ENCODE results near the gene PPP6R1. TPM values are rescaled to one million over a fixed set of nuclear protein-coding genes. Genes with fewer than 3 reads are reported as not detected.

The PPP6R1 gene
- total RNA-seq, 1 experiment from 2014 or later: 96.7 TPM

- H3K4me1 ChIP-seq (ENCODE audit: control insufficient read depth in 1 of 2, insufficient read depth in 2 of 2, low read length in 2 of 2): no peaks in the 10 kb centered on the region
- CTCF ChIA-PET: no interaction called here
- POLR2A ChIA-PET: no interaction called here
- BruUV-seq (replicated peaks): no TSS peak
- H3K9me3 ChIP-seq (ENCODE audit: control insufficient read depth in 1 of 2, insufficient read depth in 1 of 2, low read depth in 1 of 2, low read length in 2 of 2): no peaks in the 10 kb centered on the region
- DNase-seq (ENCODE audit: low read depth, low spot score) (no peak), ATAC-seq (no peak)
- peaks cover 25 to 29% of the 10 kb centered on the region in 2 experiments for H3K36me3 ChIP-seq (ENCODE audit: control insufficient read depth in 1 of 2, insufficient read depth in 2 of 2, low read length in 2 of 2)
- H3K27ac ChIP-seq (ENCODE audit: low read depth, low read length): peak overlapping the region; percentile 22; the same call in 1 of the 2 replicates
- H3K79me2 ChIP-seq (ENCODE audit: insufficient read depth, low read length): peaks cover 61% of the 10 kb centered on the region
- H3K27me3 ChIP-seq (ENCODE audit: insufficient read depth, low read length): no peaks in the 10 kb centered on the region
- no peaks in the 10 kb centered on the region for H4K20me1 ChIP-seq (ENCODE audit: insufficient read depth)
- H3K4me3 ChIP-seq (replicated peaks in 1 of 2; ENCODE audit: low read depth in 1 of 2, low read length in 2 of 2): no peak overlapping the region
- RAD21 ChIA-PET (ENCODE audit: low non-redundant PET in 1 of 2, low total read pairs in 2 of 2, uncharacterized antibody in 2 of 2, unreplicated experiment in 2 of 2): no interaction called here
- no peak overlapping the region for H3K4me2 ChIP-seq (ENCODE audit: low read length)
- no peak overlapping the region for H2AFZ ChIP-seq (ENCODE audit: low read depth, low read length, poor library complexity, severe bottlenecking)
- no peaks in the 10 kb centered on the region for H3K9me2 ChIP-seq (ENCODE audit: insufficient read depth)
- no peak overlapping the region for H3K9ac ChIP-seq (ENCODE audit: low read length)
- intact Hi-C loops (cut with micrococcal nuclease): no loop called here
- no peak for TF ChIP-seq SIN3A (IDR thresholded peaks at IDR 0.05; ENCODE audit: low read depth)
- no peak for TF ChIP-seq ZFX (IDR thresholded peaks at IDR 0.05)
Measured at GRCh38 chr19:55246462-55247451, 12.1 kb downstream of the PPP6R1 start.

- no peak overlapping the region for H3K27ac ChIP-seq (ENCODE audit: low read depth, low read length)
- ChIA-PET CTCF (interaction anchor here (0.9 kb wide), 1 partner anchor 14 kb away, joined by 3 read pairs; no protein-coding TSS in a partner anchor), POLR2A (no interaction called here), RAD21 (ENCODE audit: low non-redundant PET in 1 of 2, low total read pairs in 2 of 2, uncharacterized antibody in 2 of 2, unreplicated experiment in 2 of 2) (no interaction called here)
- no peaks in the 10 kb centered on the region for H3K27me3 ChIP-seq (ENCODE audit: insufficient read depth, low read length)
- DNase-seq (ENCODE audit: low read depth, low spot score) (no peak), ATAC-seq (no peak)
- BruUV-seq (replicated peaks): no TSS peak
- no peaks in the 10 kb centered on the region for H3K9me3 ChIP-seq (ENCODE audit: control insufficient read depth in 1 of 2, insufficient read depth in 1 of 2, low read depth in 1 of 2, low read length in 2 of 2)
- peaks cover 47% of the 10 kb centered on the region for H3K79me2 ChIP-seq (ENCODE audit: insufficient read depth, low read length)
- H3K4me2 ChIP-seq (ENCODE audit: low read length): no peak overlapping the region
- no peak overlapping the region for H2AFZ ChIP-seq (ENCODE audit: low read depth, low read length, poor library complexity, severe bottlenecking)
- H3K4me1 ChIP-seq (ENCODE audit: control insufficient read depth in 1 of 2, insufficient read depth in 2 of 2, low read length in 2 of 2): no peaks in the 10 kb centered on the region
- H3K9me2 ChIP-seq (ENCODE audit: insufficient read depth): no peaks in the 10 kb centered on the region
- TF ChIP-seq TCF7L2 (IDR thresholded peaks at IDR 0.05; ENCODE audit: borderline replicate concordance, extremely low read depth, insufficient read depth, insufficient read length) (no peak), POLR2AphosphoS5 (IDR thresholded peaks at IDR 0.05; ENCODE audit: low read depth, low read length) (no peak), ZFX (IDR thresholded peaks at IDR 0.05) (no peak), JUND (IDR thresholded peaks at IDR 0.05) (no peak), ZBTB33 (IDR thresholded peaks at IDR 0.05; ENCODE audit: extremely low read depth, insufficient replicate concordance, low read length) (no peak)
- no peak overlapping the region for H3K4me3 ChIP-seq (replicated peaks in 1 of 2; ENCODE audit: low read depth in 1 of 2, low read length in 2 of 2)
- peaks cover 26 to 37% of the 10 kb centered on the region in 2 experiments for H3K36me3 ChIP-seq (ENCODE audit: control insufficient read depth in 1 of 2, insufficient read depth in 2 of 2, low read length in 2 of 2)
- intact Hi-C loops (cut with micrococcal nuclease): no loop called here
- no peak overlapping the region for H3K9ac ChIP-seq (ENCODE audit: low read length)
- no peaks in the 10 kb centered on the region for H4K20me1 ChIP-seq (ENCODE audit: insufficient read depth)
Measured at GRCh38 chr19:55245236-55245904, 13.4 kb downstream of the PPP6R1 start.
